H9 (cell line): Measurements from ENCODE around the gene KDM2B. TPM values are rescaled to one million over a fixed set of nuclear protein-coding genes. Genes with fewer than 3 reads are reported as not detected.

Source experiments
- DNase-seq: peaks from one replicate; pipeline ENCODE4 v3.0.0-alpha.2; 2017
- H2AFZ ChIP-seq: one replicate; pipeline ENCODE4 v1.6.1; 2013; ENCODE audit warnings: mild to moderate bottlenecking, low read length, control low read depth, moderate library complexity
- H2AK5ac ChIP-seq: 2 replicates; pipeline ENCODE4 v1.6.1; 2013; ENCODE audit warnings: low read length, control low read depth, mixed read lengths; ENCODE audit not compliant: insufficient read length
- H2BK120ac ChIP-seq: one replicate; pipeline ENCODE4 v1.6.1; 2013; ENCODE audit warnings: low read depth, mild to moderate bottlenecking, low read length, control low read depth, inconsistent platforms; ENCODE audit not compliant: poor library complexity, severe bottlenecking
- H2BK12ac ChIP-seq: 2 replicates; pipeline ENCODE4 v1.6.1; 2013; ENCODE audit warnings: low read length, control low read depth, mixed read lengths, low read depth; ENCODE audit not compliant: insufficient read length
- H2BK15ac ChIP-seq: 2 replicates; pipeline ENCODE4 v1.6.1; 2013; ENCODE audit warnings: low read depth, low read length, control low read depth
- H2BK20ac ChIP-seq: one replicate; pipeline ENCODE4 v1.6.1; 2013; ENCODE audit warnings: low read depth, mild to moderate bottlenecking, low read length, control low read depth, inconsistent platforms; ENCODE audit not compliant: poor library complexity, severe bottlenecking
- H2BK5ac ChIP-seq: 2 replicates; pipeline ENCODE4 v1.6.1; 2013; ENCODE audit warnings: low read length, control low read depth, mixed read lengths; ENCODE audit not compliant: insufficient read length
- H3K14ac ChIP-seq: 2 replicates; pipeline ENCODE4 v1.6.1; 2013; ENCODE audit warnings: low read length, control low read depth; ENCODE audit not compliant: insufficient read depth
- H3K18ac ChIP-seq: 2 replicates; pipeline ENCODE4 v1.6.1; 2013; ENCODE audit warnings: low read depth, mild to moderate bottlenecking, mixed read lengths, low read length, control low read depth; ENCODE audit not compliant: insufficient read length
- H3K23ac ChIP-seq: 2 replicates; pipeline ENCODE4 v1.6.1; 2013; ENCODE audit warnings: low read length, control low read depth, mixed read lengths, low read depth; ENCODE audit not compliant: insufficient read length
- H3K23me2 ChIP-seq: 2 replicates; pipeline ENCODE4 v1.6.1; 2013; ENCODE audit warnings: low read depth, mild to moderate bottlenecking, mixed read lengths, low read length, control low read depth; ENCODE audit not compliant: insufficient read length, poor library complexity, severe bottlenecking
- H3K27ac ChIP-seq: 2 replicates; pipeline ENCODE4 v1.5.1; 2013; ENCODE audit warnings: low read length, control low read depth, mixed read lengths, low read depth; ENCODE audit not compliant: insufficient read length
- H3K27me3 ChIP-seq: 2 replicates; pipeline ENCODE4 v1.6.1; 2013; ENCODE audit warnings: low read length, control low read depth, inconsistent platforms; ENCODE audit not compliant: insufficient read depth
- H3K4ac ChIP-seq: 2 replicates; pipeline ENCODE4 v1.6.1; 2013; ENCODE audit warnings: low read depth, mild to moderate bottlenecking, control low read depth, inconsistent platforms, low read length, moderate library complexity
- H3K4me1 ChIP-seq: 2 replicates; pipeline ENCODE4 v1.6.1; 2013; ENCODE audit warnings: low read length, control low read depth, inconsistent platforms; ENCODE audit not compliant: insufficient read depth
- H3K4me2 ChIP-seq: 2 replicates; pipeline ENCODE4 v1.6.1; 2013; ENCODE audit warnings: low read length, control low read depth, mixed read lengths; ENCODE audit not compliant: insufficient read length, insufficient read depth
- H3K56ac ChIP-seq: 2 replicates; pipeline ENCODE4 v1.6.1; 2013; ENCODE audit warnings: low read depth, mild to moderate bottlenecking, mixed read lengths, low read length, control low read depth; ENCODE audit not compliant: insufficient read length
- H3K79me1 ChIP-seq: 2 replicates; pipeline ENCODE4 v1.6.1; 2013; ENCODE audit warnings: low read depth, mild to moderate bottlenecking, moderate library complexity, low read length, control low read depth, inconsistent platforms; ENCODE audit not compliant: insufficient read depth, poor library complexity, severe bottlenecking
- H3K79me2 ChIP-seq: 2 replicates; pipeline ENCODE4 v1.6.1; 2013; ENCODE audit warnings: low read length, control low read depth, inconsistent platforms; ENCODE audit not compliant: insufficient read depth
- H3K9ac ChIP-seq: 2 replicates; pipeline ENCODE4 v1.6.1; 2013; ENCODE audit warnings: low read length, control low read depth, mixed read lengths; ENCODE audit not compliant: insufficient read length; ENCODE audit errors: extremely low read depth
- H3K9me3 ChIP-seq: one replicate; pipeline ENCODE4 v1.6.1; 2013; ENCODE audit warnings: low read depth, low read length, inconsistent platforms; ENCODE audit not compliant: control insufficient read depth
- H3T11ph ChIP-seq: one replicate; pipeline ENCODE4 v1.6.1; 2013; ENCODE audit warnings: mild to moderate bottlenecking, low read length, control low read depth, inconsistent platforms
- H4K20me1 ChIP-seq: one replicate; pipeline ENCODE4 v1.6.1; 2013; ENCODE audit not compliant: control insufficient read depth, insufficient read length, insufficient read depth
- H4K5ac ChIP-seq: 2 replicates; pipeline ENCODE4 v1.6.1; 2013; ENCODE audit warnings: low read depth, mild to moderate bottlenecking, mixed read lengths, low read length, control low read depth; ENCODE audit not compliant: insufficient read length
- H4K8ac ChIP-seq: replicated peaks from 2 replicates; pipeline ENCODE4 v1.6.1; 2013; ENCODE audit warnings: low read length, control low read depth, mixed read lengths, low read depth; ENCODE audit not compliant: insufficient read length
- H4K91ac ChIP-seq: 2 replicates; pipeline ENCODE4 v1.6.1; 2013; ENCODE audit warnings: low read depth, mild to moderate bottlenecking, moderate library complexity, mixed read lengths, low read length, control low read depth; ENCODE audit not compliant: insufficient read length
- H3K27ac Mint-ChIP-seq, 3 experiments: 2 replicates in 2 of 3; 3 replicates in 1 of 3; pipeline ENCODE4 v1.8.0; 2020 to 2021; ENCODE audit warnings: mixed read lengths in 3 of 3, mild to moderate bottlenecking in 1 of 3, moderate library complexity in 1 of 3
- H3K27me3 Mint-ChIP-seq: 2 replicates; pipeline ENCODE4 v1.8.0; 2021; ENCODE audit warnings: low read depth, mild to moderate bottlenecking, moderate library complexity, mixed read lengths
- H3K36me3 Mint-ChIP-seq, 3 experiments: 2 replicates in 2 of 3; 3 replicates in 1 of 3; pipeline ENCODE4 v1.8.0; 2020 to 2021; ENCODE audit warnings: low read depth in 3 of 3, mixed read lengths in 3 of 3; ENCODE audit not compliant: insufficient read depth in 1 of 3
- H3K4me1 Mint-ChIP-seq, 2 experiments: 2 replicates each; pipeline ENCODE4 v1.8.0; 2020; ENCODE audit warnings: mixed read lengths in 2 of 2
- H3K4me3 Mint-ChIP-seq, 2 experiments: 2 replicates in 1 of 2; 3 replicates in 1 of 2; pipeline ENCODE4 v1.8.0; 2020 to 2021; ENCODE audit warnings: mild to moderate bottlenecking in 2 of 2, mixed read lengths in 2 of 2, moderate library complexity in 1 of 2
- H3K9me3 Mint-ChIP-seq, 2 experiments: 2 replicates in 1 of 2; 3 replicates in 1 of 2; pipeline ENCODE4 v1.8.0; 2020; ENCODE audit warnings: mild to moderate bottlenecking in 2 of 2, mixed read lengths in 2 of 2, moderate library complexity in 1 of 2
- CTCF ChIP-seq: fragments of 200-600 bp; sonication (generic); conservative IDR thresholded peaks from 3 replicates; pipeline ENCODE4 v1.8.0; 2021; ENCODE audit warnings: antibody characterized with exemption, mild to moderate bottlenecking
- WGBS: extraction: QIAGEN DNeasy Blood & Tissue Kit; methylation state at CpG from one replicate; pipeline ENCODE4 v1.1.7; 2013; ENCODE audit warnings: missing lambda C conversion rate, low lambda C conversion rate, mixed read lengths; ENCODE audit not compliant: insufficient read length; ENCODE audit errors: extremely low coverage; 5-methylcytosine and 5-hydroxymethylcytosine counted together
- total RNA-seq: library from RNA; stranded (reverse); gene quantifications from 2 replicates; pipeline ENCODE4 v1.2.1, GENCODE V29; 2021

The KDM2B gene
- total RNA-seq, 1 experiment from 2014 or later, result 143 TPM

- Histone ChIP-seq H3K18ac (no peak overlapping the region), H2BK120ac (no peak overlapping the region), H3T11ph (no peak overlapping the region), H4K91ac (no peak overlapping the region), H3K23ac (no peak overlapping the region), H3K27me3 (no peaks in the 10 kb centered on the region), H2AFZ (no peak overlapping the region), H4K20me1 (peaks cover 3% of the 10 kb centered on the region), H3K4me1 (no peaks in the 10 kb centered on the region), H3K79me2 (no peaks in the 10 kb centered on the region), H2AK5ac (no peak overlapping the region), H2BK20ac (no peak overlapping the region), H3K23me2 (no peaks in the 10 kb centered on the region), H4K5ac (no peak overlapping the region), H3K79me1 (peaks cover 11% of the 10 kb centered on the region), H2BK15ac (no peak overlapping the region), H3K14ac (no peak overlapping the region), H2BK12ac (no peak overlapping the region), H3K9ac (no peak overlapping the region), H3K4ac (no peak overlapping the region), H3K56ac (no peak overlapping the region), H3K27ac (no peak overlapping the region), H3K4me2 (no peak overlapping the region), H4K8ac (no peak overlapping the region), H2BK5ac (no peak overlapping the region), H3K9me3 (no peaks in the 10 kb centered on the region)
- TF ChIP-seq CTCF, result no peak
- H3K27ac Mint-ChIP-seq, result peak overlapping the region in 2 of 3 experiments; percentile 79 to 93; a peak in 4 of 7 replicates
- H3K9me3 Mint-ChIP-seq, result no peaks in the 10 kb centered on the region
- H3K27me3 Mint-ChIP-seq, result peaks cover 1% of the 10 kb centered on the region; the same call in 1 of the 2 replicates
- H3K4me1 Mint-ChIP-seq, result peaks cover 3 to 15% of the 10 kb centered on the region in 2 experiments; a peak in 3 of 4 replicates
- peak; percentile 45 for DNase-seq
- H3K4me3 Mint-ChIP-seq, result no peak overlapping the region
- WGBS, result no CpG with 5 or more reads among the region's 45 CpGs
- H3K36me3 Mint-ChIP-seq, result peaks cover 26 to 68% (median 57%) of the 10 kb centered on the region in 3 experiments
Measured at GRCh38 chr12:121443911-121444841, 136.6 kb downstream of the KDM2B start.
